Measurements from ENCODE around the gene IFT88.

IFT88 gene

GRCh38 chr13:20696073-20696472 is 129.1 kb downstream of the IFT88 start:
- no peak for DNase-seq

GRCh38 chr13:20699715-20700114 is 132.8 kb downstream of the IFT88 start:
- no peak for DNase-seq

GRCh38 chr13:20700288-20700687 is 133.3 kb downstream of the IFT88 start:
- DNase-seq: no peak

- DNase-seq: no peak
Measured at GRCh38 chr13:20701461-20701860, 134.5 kb downstream of the IFT88 start.

GRCh38 chr13:20702530-20702914 is 135.6 kb downstream of the IFT88 start:
- no peak for DNase-seq

GRCh38 chr13:20702915-20703779 is 136.2 kb downstream of the IFT88 start, which contains the start of gene IL17D:
TSS of gene IL17D (plus strand) at chr13:20703699. CDS start at chr13:20704002, 303 bp downstream.
- no peak for DNase-seq

GRCh38 chr13:20703780-20704458 is 137.0 kb downstream of the IFT88 start:
- DNase-seq: peak; percentile 62

- DNase-seq: no peak
Measured at GRCh38 chr13:20704459-20705069, 137.6 kb downstream of the IFT88 start.

GRCh38 chr13:20706661-20707060 is 139.7 kb downstream of the IFT88 start:
- DNase-seq: no peak

GRCh38 chr13:20708216-20708615 is 141.3 kb downstream of the IFT88 start:
- no peak for DNase-seq

GRCh38 chr13:20709369-20709768 is 142.4 kb downstream of the IFT88 start:
- DNase-seq: no peak

- no peak for DNase-seq
Measured at GRCh38 chr13:20709782-20710181, 142.8 kb downstream of the IFT88 start.

- no peak for DNase-seq
Measured at GRCh38 chr13:20711301-20712044, 144.5 kb downstream of the IFT88 start.

GRCh38 chr13:20713014-20713376 is 146.0 kb downstream of the IFT88 start:
- no peak for DNase-seq

GRCh38 chr13:20713751-20714150 is 146.8 kb downstream of the IFT88 start:
- no peak for DNase-seq

GRCh38 chr13:20714161-20714560 is 147.2 kb downstream of the IFT88 start:
- DNase-seq: no peak

GRCh38 chr13:20714563-20715329 is 147.8 kb downstream of the IFT88 start:
- no peak for DNase-seq

GRCh38 chr13:20715330-20715712 is 148.4 kb downstream of the IFT88 start:
- no peak for DNase-seq

GRCh38 chr13:20716951-20717350 is 150.0 kb downstream of the IFT88 start:
- DNase-seq: no peak

- no peak for DNase-seq
Measured at GRCh38 chr13:20717581-20718542, 150.9 kb downstream of the IFT88 start.

GRCh38 chr13:20718958-20719566 is 152.1 kb downstream of the IFT88 start:
- DNase-seq: no peak

Data from NCI-H774 (cell line).